ENCODE results near the gene RSRC1. TPM values are rescaled to one million over a fixed set of nuclear protein-coding genes. Genes with fewer than 3 reads are reported as not detected.

Gene RSRC1
- total and polyA plus RNA-seq, 12 donors: 12.6 to 27.6 (median 21.4) TPM

DNA sequence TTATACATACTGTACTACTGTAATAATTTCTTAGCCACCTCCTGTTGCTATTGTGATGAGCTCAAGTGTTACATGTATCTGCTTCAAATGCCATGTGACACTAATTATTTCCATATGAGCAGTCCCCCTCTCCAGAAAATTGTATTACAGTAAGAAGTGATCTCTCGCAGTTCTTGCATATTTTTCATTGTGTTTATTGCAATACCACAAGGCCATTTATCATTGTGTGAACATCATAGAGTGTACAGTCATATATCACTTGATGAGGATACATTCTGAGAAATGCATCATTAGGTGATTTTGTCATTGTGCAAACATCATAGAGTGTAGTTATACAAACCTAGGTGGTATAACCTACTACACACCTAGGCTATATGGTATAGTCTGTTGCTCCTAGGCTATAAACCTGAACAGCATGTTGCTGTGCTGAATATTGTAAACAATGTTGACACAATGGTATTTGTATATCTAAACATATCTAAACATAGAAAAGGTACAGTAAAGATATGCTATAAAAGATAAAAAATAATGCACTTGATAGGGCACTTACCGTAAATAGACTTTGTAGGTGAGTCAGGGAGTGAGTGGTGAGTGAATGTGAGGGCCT, 271.5 kb downstream of the RSRC1 start:
- no peaks in the 10 kb centered on the region for H3K27me3 ChIP-seq
- intact Hi-C loops (cut with DNase I): loop anchor here in 1 of 10 donors (5.0 kb wide), 1 partner anchor 854 kb away; no protein-coding TSS in a partner anchor
- no peaks in the 10 kb centered on the region for H3K9me3 ChIP-seq
- ATAC-seq (no peak), DNase-seq (no peak)
- WGBS, 2 donors: 98% methylated on average over 2 of the region's 2 CpGs
- TF ChIP-seq, protein P1, sequence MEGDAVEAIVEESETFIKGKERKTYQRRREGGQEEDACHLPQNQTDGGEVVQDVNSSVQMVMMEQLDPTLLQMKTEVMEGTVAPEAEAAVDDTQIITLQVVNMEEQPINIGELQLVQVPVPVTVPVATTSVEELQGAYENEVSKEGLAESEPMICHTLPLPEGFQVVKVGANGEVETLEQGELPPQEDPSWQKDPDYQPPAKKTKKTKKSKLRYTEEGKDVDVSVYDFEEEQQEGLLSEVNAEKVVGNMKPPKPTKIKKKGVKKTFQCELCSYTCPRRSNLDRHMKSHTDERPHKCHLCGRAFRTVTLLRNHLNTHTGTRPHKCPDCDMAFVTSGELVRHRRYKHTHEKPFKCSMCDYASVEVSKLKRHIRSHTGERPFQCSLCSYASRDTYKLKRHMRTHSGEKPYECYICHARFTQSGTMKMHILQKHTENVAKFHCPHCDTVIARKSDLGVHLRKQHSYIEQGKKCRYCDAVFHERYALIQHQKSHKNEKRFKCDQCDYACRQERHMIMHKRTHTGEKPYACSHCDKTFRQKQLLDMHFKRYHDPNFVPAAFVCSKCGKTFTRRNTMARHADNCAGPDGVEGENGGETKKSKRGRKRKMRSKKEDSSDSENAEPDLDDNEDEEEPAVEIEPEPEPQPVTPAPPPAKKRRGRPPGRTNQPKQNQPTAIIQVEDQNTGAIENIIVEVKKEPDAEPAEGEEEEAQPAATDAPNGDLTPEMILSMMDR (IDR thresholded peaks at IDR 0.05): no peak
- no peaks in the 10 kb centered on the region for H3K36me3 ChIP-seq
- no peaks in the 10 kb centered on the region for H3K4me1 ChIP-seq
- no peak overlapping the region for H3K4me3 ChIP-seq
- H3K27ac ChIP-seq: no peak overlapping the region

DNA sequence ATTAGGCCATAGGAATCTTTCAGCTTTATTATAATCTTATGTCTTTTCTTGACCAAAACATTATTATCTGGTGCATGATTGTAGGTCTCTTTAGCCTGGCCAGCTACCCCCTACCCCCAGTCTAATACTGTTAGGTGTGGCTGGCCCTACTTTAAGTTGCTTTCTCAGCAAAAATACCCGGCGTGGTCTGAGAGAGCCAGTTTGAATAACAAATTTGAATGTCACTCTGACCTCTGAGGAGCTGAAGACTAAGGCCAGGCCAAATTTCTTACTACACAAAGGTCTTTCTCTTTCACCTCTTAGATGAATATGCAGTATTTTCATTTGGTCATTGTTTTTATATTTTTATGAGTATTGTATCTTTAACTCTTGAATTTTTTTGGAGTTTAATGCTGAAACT, 272.6 kb downstream of the RSRC1 start:
- intact Hi-C loops (cut with DNase I): loop anchor here in 1 of 10 donors (5.0 kb wide), 1 partner anchor 855 kb away; no protein-coding TSS in a partner anchor
- Histone ChIP-seq H3K4me3 (no peak overlapping the region), H3K27me3 (no peaks in the 10 kb centered on the region), H3K9me3 (no peaks in the 10 kb centered on the region), H3K27ac (no peak overlapping the region), H3K4me1 (no peaks in the 10 kb centered on the region), H3K36me3 (no peaks in the 10 kb centered on the region)
- TF ChIP-seq, protein P1 (IDR thresholded peaks at IDR 0.05): no peak
- DNase-seq (no peak), ATAC-seq (no peak)
- WGBS, 2 donors: 50 to 79% methylated on average over 2 of the region's 2 CpGs

DNA sequence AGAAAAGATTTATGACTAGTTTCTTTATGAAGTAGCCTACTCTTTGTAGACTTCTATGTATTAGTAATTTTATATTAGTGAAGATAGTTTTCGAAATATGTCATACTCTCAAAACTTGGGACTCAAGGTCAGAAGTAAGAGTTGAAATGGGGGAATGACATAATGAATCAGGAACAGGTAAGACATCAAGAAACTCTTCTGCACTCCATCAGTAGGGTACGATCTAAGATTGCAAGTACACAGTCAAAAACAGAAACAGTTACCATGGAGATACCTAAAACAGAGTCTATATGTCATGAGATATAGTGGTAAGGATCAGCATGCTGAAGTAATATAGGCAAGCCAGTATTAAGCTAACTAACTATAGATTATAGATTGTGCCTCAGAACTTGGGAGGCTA, 274.1 kb downstream of the RSRC1 start:
- Histone ChIP-seq H3K27me3 (no peaks in the 10 kb centered on the region), H3K4me3 (no peak overlapping the region), H3K4me1 (no peaks in the 10 kb centered on the region), H3K9me3 (no peaks in the 10 kb centered on the region), H3K36me3 (no peaks in the 10 kb centered on the region), H3K27ac (no peak overlapping the region)
- ATAC-seq (no peak), DNase-seq (no peak)
- WGBS, 2 donors: 97 to 99% methylated on average over 2 of the region's 2 CpGs
- intact Hi-C loops (cut with DNase I): loop anchor here in 2 of 10 donors (2.0 to 5.0 kb wide), 2 partner anchors 67 to 857 kb away; no protein-coding TSS in a partner anchor
- TF ChIP-seq, protein P1 (IDR thresholded peaks at IDR 0.05): no peak

DNA sequence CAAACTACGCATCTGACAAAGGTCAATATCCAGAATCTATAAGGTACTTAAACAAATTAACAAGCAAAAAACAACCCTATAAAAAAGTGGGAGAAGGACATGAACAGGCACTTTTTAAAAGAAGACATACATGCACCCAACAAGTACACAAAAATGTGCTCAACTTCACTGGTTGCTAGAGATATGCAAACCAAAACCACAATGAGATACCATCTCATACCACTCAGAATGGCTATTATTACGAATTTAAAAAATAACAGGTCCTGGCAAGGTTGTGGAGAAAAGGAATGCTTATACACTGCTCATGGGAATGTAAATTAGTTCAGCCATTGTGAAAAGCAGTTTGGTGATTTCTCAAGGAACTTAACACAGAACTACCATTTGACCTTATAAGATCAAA, 285.5 kb downstream of the RSRC1 start:
- Histone ChIP-seq H3K27ac (no peak overlapping the region), H3K27me3 (no peaks in the 10 kb centered on the region), H3K9me3 (peaks cover 0 to 33% (median 7%) of the 10 kb centered on the region in 11 donors), H3K4me1 (no peaks in the 10 kb centered on the region), H3K4me3 (no peak overlapping the region), H3K36me3 (no peaks in the 10 kb centered on the region)
- DNase-seq (no peak), ATAC-seq (no peak)
- 75 to 100% methylated on average over 2 of the region's 2 CpGs for WGBS, 2 donors
- intact Hi-C loops (cut with DNase I): no loop called here
- TF ChIP-seq, protein P1 (IDR thresholded peaks at IDR 0.05): no peak
